H9 (cell line): ENCODE data around the gene FEN1. TPM values are rescaled to one million over a fixed set of nuclear protein-coding genes. Genes with fewer than 3 reads are reported as not detected.

ENCODE experiments used
- DNase-seq: peaks from one replicate; pipeline ENCODE4 v3.0.0-alpha.2; 2017
- H2AFZ ChIP-seq: one replicate; pipeline ENCODE4 v1.6.1; 2013; ENCODE audit warnings: mild to moderate bottlenecking, low read length, control low read depth, moderate library complexity
- H2AK5ac ChIP-seq: 2 replicates; pipeline ENCODE4 v1.6.1; 2013; ENCODE audit warnings: low read length, control low read depth, mixed read lengths; ENCODE audit not compliant: insufficient read length
- H2BK120ac ChIP-seq: one replicate; pipeline ENCODE4 v1.6.1; 2013; ENCODE audit warnings: low read depth, mild to moderate bottlenecking, low read length, control low read depth, inconsistent platforms; ENCODE audit not compliant: poor library complexity, severe bottlenecking
- H2BK12ac ChIP-seq: 2 replicates; pipeline ENCODE4 v1.6.1; 2013; ENCODE audit warnings: low read length, control low read depth, mixed read lengths, low read depth; ENCODE audit not compliant: insufficient read length
- H2BK15ac ChIP-seq: 2 replicates; pipeline ENCODE4 v1.6.1; 2013; ENCODE audit warnings: low read depth, low read length, control low read depth
- H2BK20ac ChIP-seq: one replicate; pipeline ENCODE4 v1.6.1; 2013; ENCODE audit warnings: low read depth, mild to moderate bottlenecking, low read length, control low read depth, inconsistent platforms; ENCODE audit not compliant: poor library complexity, severe bottlenecking
- H2BK5ac ChIP-seq: 2 replicates; pipeline ENCODE4 v1.6.1; 2013; ENCODE audit warnings: low read length, control low read depth, mixed read lengths; ENCODE audit not compliant: insufficient read length
- H3K14ac ChIP-seq: 2 replicates; pipeline ENCODE4 v1.6.1; 2013; ENCODE audit warnings: low read length, control low read depth; ENCODE audit not compliant: insufficient read depth
- H3K18ac ChIP-seq: 2 replicates; pipeline ENCODE4 v1.6.1; 2013; ENCODE audit warnings: low read depth, mild to moderate bottlenecking, mixed read lengths, low read length, control low read depth; ENCODE audit not compliant: insufficient read length
- H3K23ac ChIP-seq: 2 replicates; pipeline ENCODE4 v1.6.1; 2013; ENCODE audit warnings: low read length, control low read depth, mixed read lengths, low read depth; ENCODE audit not compliant: insufficient read length
- H3K23me2 ChIP-seq: 2 replicates; pipeline ENCODE4 v1.6.1; 2013; ENCODE audit warnings: low read depth, mild to moderate bottlenecking, mixed read lengths, low read length, control low read depth; ENCODE audit not compliant: insufficient read length, poor library complexity, severe bottlenecking
- H3K27ac ChIP-seq: 2 replicates; pipeline ENCODE4 v1.5.1; 2013; ENCODE audit warnings: low read length, control low read depth, mixed read lengths, low read depth; ENCODE audit not compliant: insufficient read length
- H3K27me3 ChIP-seq: 2 replicates; pipeline ENCODE4 v1.6.1; 2013; ENCODE audit warnings: low read length, control low read depth, inconsistent platforms; ENCODE audit not compliant: insufficient read depth
- H3K4ac ChIP-seq: 2 replicates; pipeline ENCODE4 v1.6.1; 2013; ENCODE audit warnings: low read depth, mild to moderate bottlenecking, control low read depth, inconsistent platforms, low read length, moderate library complexity
- H3K4me1 ChIP-seq: 2 replicates; pipeline ENCODE4 v1.6.1; 2013; ENCODE audit warnings: low read length, control low read depth, inconsistent platforms; ENCODE audit not compliant: insufficient read depth
- H3K4me2 ChIP-seq: 2 replicates; pipeline ENCODE4 v1.6.1; 2013; ENCODE audit warnings: low read length, control low read depth, mixed read lengths; ENCODE audit not compliant: insufficient read length, insufficient read depth
- H3K56ac ChIP-seq: 2 replicates; pipeline ENCODE4 v1.6.1; 2013; ENCODE audit warnings: low read depth, mild to moderate bottlenecking, mixed read lengths, low read length, control low read depth; ENCODE audit not compliant: insufficient read length
- H3K79me1 ChIP-seq: 2 replicates; pipeline ENCODE4 v1.6.1; 2013; ENCODE audit warnings: low read depth, mild to moderate bottlenecking, moderate library complexity, low read length, control low read depth, inconsistent platforms; ENCODE audit not compliant: insufficient read depth, poor library complexity, severe bottlenecking
- H3K79me2 ChIP-seq: 2 replicates; pipeline ENCODE4 v1.6.1; 2013; ENCODE audit warnings: low read length, control low read depth, inconsistent platforms; ENCODE audit not compliant: insufficient read depth
- H3K9ac ChIP-seq: 2 replicates; pipeline ENCODE4 v1.6.1; 2013; ENCODE audit warnings: low read length, control low read depth, mixed read lengths; ENCODE audit not compliant: insufficient read length; ENCODE audit errors: extremely low read depth
- H3K9me3 ChIP-seq: one replicate; pipeline ENCODE4 v1.6.1; 2013; ENCODE audit warnings: low read depth, low read length, inconsistent platforms; ENCODE audit not compliant: control insufficient read depth
- H3T11ph ChIP-seq: one replicate; pipeline ENCODE4 v1.6.1; 2013; ENCODE audit warnings: mild to moderate bottlenecking, low read length, control low read depth, inconsistent platforms
- H4K20me1 ChIP-seq: one replicate; pipeline ENCODE4 v1.6.1; 2013; ENCODE audit not compliant: control insufficient read depth, insufficient read length, insufficient read depth
- H4K5ac ChIP-seq: 2 replicates; pipeline ENCODE4 v1.6.1; 2013; ENCODE audit warnings: low read depth, mild to moderate bottlenecking, mixed read lengths, low read length, control low read depth; ENCODE audit not compliant: insufficient read length
- H4K8ac ChIP-seq: replicated peaks from 2 replicates; pipeline ENCODE4 v1.6.1; 2013; ENCODE audit warnings: low read length, control low read depth, mixed read lengths, low read depth; ENCODE audit not compliant: insufficient read length
- H4K91ac ChIP-seq: 2 replicates; pipeline ENCODE4 v1.6.1; 2013; ENCODE audit warnings: low read depth, mild to moderate bottlenecking, moderate library complexity, mixed read lengths, low read length, control low read depth; ENCODE audit not compliant: insufficient read length
- H3K27ac Mint-ChIP-seq, 3 experiments: 2 replicates in 2 of 3; 3 replicates in 1 of 3; pipeline ENCODE4 v1.8.0; 2020 to 2021; ENCODE audit warnings: mixed read lengths in 3 of 3, mild to moderate bottlenecking in 1 of 3, moderate library complexity in 1 of 3
- H3K27me3 Mint-ChIP-seq: 2 replicates; pipeline ENCODE4 v1.8.0; 2021; ENCODE audit warnings: low read depth, mild to moderate bottlenecking, moderate library complexity, mixed read lengths
- H3K36me3 Mint-ChIP-seq, 3 experiments: 2 replicates in 2 of 3; 3 replicates in 1 of 3; pipeline ENCODE4 v1.8.0; 2020 to 2021; ENCODE audit warnings: low read depth in 3 of 3, mixed read lengths in 3 of 3; ENCODE audit not compliant: insufficient read depth in 1 of 3
- H3K4me1 Mint-ChIP-seq, 2 experiments: 2 replicates each; pipeline ENCODE4 v1.8.0; 2020; ENCODE audit warnings: mixed read lengths in 2 of 2
- H3K4me3 Mint-ChIP-seq, 2 experiments: 2 replicates in 1 of 2; 3 replicates in 1 of 2; pipeline ENCODE4 v1.8.0; 2020 to 2021; ENCODE audit warnings: mild to moderate bottlenecking in 2 of 2, mixed read lengths in 2 of 2, moderate library complexity in 1 of 2
- H3K9me3 Mint-ChIP-seq, 2 experiments: 2 replicates in 1 of 2; 3 replicates in 1 of 2; pipeline ENCODE4 v1.8.0; 2020; ENCODE audit warnings: mild to moderate bottlenecking in 2 of 2, mixed read lengths in 2 of 2, moderate library complexity in 1 of 2
- WGBS: extraction: QIAGEN DNeasy Blood & Tissue Kit; methylation state at CpG from one replicate; pipeline ENCODE4 v1.1.7; 2013; ENCODE audit warnings: missing lambda C conversion rate, low lambda C conversion rate, mixed read lengths; ENCODE audit not compliant: insufficient read length; ENCODE audit errors: extremely low coverage; 5-methylcytosine and 5-hydroxymethylcytosine counted together
- total RNA-seq: library from RNA; stranded (reverse); gene quantifications from 2 replicates; pipeline ENCODE4 v1.2.1, GENCODE V29; 2021
- TF ChIP-seq, protein P1 (sequence below): fragments of 200-600 bp; sonication (generic); conservative IDR thresholded peaks from 3 replicates; pipeline ENCODE4 v1.8.0; 2021; ENCODE audit warnings: antibody characterized with exemption, mild to moderate bottlenecking

FEN1 gene
- total RNA-seq, 1 experiment from 2014 or later: 114 TPM

DNA sequence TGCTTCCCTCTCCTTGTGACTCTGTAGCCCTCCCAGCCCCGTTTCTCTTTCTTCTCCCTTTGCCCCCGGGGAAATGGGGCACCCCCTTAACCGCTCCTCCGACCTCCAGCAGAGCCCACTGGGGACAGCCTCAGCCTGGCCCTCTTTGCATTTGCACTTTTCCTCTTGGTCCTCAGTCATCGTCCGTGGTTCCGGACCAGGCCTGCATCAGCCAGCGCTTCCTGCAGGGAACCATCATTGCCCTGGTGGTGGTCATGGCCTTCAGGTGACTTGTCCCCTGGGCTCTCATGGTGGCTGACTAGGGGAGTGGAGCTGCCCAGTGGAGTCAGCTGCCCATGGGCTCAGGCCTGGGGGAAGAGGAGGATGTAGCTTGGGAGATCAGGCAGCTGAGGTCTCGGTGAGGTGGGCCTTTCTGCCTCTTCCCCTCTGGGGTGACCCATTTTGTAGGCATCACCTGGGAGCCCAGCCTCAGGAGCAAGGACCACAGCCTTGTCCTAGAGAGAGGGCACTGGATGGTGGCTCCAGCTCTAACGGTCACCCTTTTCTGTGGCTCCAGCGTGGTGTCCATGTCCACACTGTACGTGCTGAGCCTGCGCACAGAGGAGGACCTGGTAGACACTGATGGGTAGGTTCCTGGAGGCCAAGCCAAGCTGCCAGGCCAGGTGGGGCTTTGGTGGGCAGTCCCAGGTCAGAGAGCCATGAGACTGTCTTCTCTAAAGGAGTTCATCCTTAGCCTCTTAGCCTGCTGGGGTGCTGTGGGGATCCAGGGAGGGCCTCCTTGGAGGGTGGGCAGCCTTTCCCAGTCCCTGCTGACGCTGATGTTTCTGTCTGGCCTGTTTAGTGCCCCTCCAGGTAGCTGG, 12.8 kb upstream of the FEN1 start:
- H4K91ac ChIP-seq: no peak overlapping the region
- H3K4ac ChIP-seq: no peak overlapping the region
- H3K23ac ChIP-seq: no peak overlapping the region
- H3K4me2 ChIP-seq: no peak overlapping the region
- peaks cover 0 to 2% of the 10 kb centered on the region in 2 experiments; a peak in 2 of 5 replicates for H3K9me3 Mint-ChIP-seq
- H2BK5ac ChIP-seq: no peak overlapping the region
- peak overlapping the region in 1 of 3 experiments; percentile 32; a peak in 3 of 7 replicates for H3K27ac Mint-ChIP-seq
- no peak overlapping the region for H4K5ac ChIP-seq
- H3K36me3 Mint-ChIP-seq: peaks cover 10 to 32% (median 26%) of the 10 kb centered on the region in 3 experiments
- peaks cover 20 to 22% of the 10 kb centered on the region in 2 experiments for H3K4me1 Mint-ChIP-seq
- no CpG with 5 or more reads among the region's 14 CpGs for WGBS
- no peak overlapping the region for H3T11ph ChIP-seq
- H3K27ac ChIP-seq: no peak overlapping the region
- no peak overlapping the region; a peak in 1 of 5 replicates for H3K4me3 Mint-ChIP-seq
- H2AK5ac ChIP-seq: no peak overlapping the region
- no peak overlapping the region for H2BK12ac ChIP-seq
- no peaks in the 10 kb centered on the region for H3K23me2 ChIP-seq
- H3K14ac ChIP-seq: no peak overlapping the region; the same call in 1 of the 2 replicates
- H3K4me1 ChIP-seq: no peaks in the 10 kb centered on the region
- H3K27me3 ChIP-seq: no peaks in the 10 kb centered on the region
- H4K20me1 ChIP-seq: no peaks in the 10 kb centered on the region
- no peak overlapping the region for H3K56ac ChIP-seq
- no peak overlapping the region for H4K8ac ChIP-seq
- H3K27me3 Mint-ChIP-seq: peaks cover 2% of the 10 kb centered on the region; the same call in 1 of the 2 replicates
- no peak for DNase-seq
- H2BK120ac ChIP-seq: no peak overlapping the region
- H2BK20ac ChIP-seq: no peak overlapping the region
- H3K18ac ChIP-seq: no peak overlapping the region
- H3K79me2 ChIP-seq: no peaks in the 10 kb centered on the region
- no peak overlapping the region for H2BK15ac ChIP-seq
- H3K79me1 ChIP-seq: no peaks in the 10 kb centered on the region
- no peaks in the 10 kb centered on the region for H3K9me3 ChIP-seq
- no peak overlapping the region for H2AFZ ChIP-seq
- no peak overlapping the region for H3K9ac ChIP-seq
- TF ChIP-seq, protein P1, sequence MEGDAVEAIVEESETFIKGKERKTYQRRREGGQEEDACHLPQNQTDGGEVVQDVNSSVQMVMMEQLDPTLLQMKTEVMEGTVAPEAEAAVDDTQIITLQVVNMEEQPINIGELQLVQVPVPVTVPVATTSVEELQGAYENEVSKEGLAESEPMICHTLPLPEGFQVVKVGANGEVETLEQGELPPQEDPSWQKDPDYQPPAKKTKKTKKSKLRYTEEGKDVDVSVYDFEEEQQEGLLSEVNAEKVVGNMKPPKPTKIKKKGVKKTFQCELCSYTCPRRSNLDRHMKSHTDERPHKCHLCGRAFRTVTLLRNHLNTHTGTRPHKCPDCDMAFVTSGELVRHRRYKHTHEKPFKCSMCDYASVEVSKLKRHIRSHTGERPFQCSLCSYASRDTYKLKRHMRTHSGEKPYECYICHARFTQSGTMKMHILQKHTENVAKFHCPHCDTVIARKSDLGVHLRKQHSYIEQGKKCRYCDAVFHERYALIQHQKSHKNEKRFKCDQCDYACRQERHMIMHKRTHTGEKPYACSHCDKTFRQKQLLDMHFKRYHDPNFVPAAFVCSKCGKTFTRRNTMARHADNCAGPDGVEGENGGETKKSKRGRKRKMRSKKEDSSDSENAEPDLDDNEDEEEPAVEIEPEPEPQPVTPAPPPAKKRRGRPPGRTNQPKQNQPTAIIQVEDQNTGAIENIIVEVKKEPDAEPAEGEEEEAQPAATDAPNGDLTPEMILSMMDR: no peak
